ENCODE results near the gene FMNL2.
"Not testable (repeated sequence)": the region's sequence is repeated elsewhere in the genome, so short reads cannot be mapped to it uniquely, and the experiment has no call there.

The FMNL2 gene

GRCh38 chr2:152467677-152468410 is 132.9 kb downstream of the FMNL2 start:
- TF ChIP-seq SUZ12 (IDR thresholded peaks at IDR 0.05) (no peak), BHLHE40 (IDR thresholded peaks at IDR 0.05; ENCODE audit: borderline replicate concordance) (no peak), ELF4 (IDR thresholded peaks at IDR 0.05) (no peak), FOXK2 (IDR thresholded peaks at IDR 0.05) (no peak), SP1 (IDR thresholded peaks at IDR 0.05) (no peak), LEF1 (IDR thresholded peaks at IDR 0.05; ENCODE audit: borderline replicate concordance) (no peak), TARDBP (IDR thresholded peaks at IDR 0.05) (no peak), FOXM1 (IDR thresholded peaks at IDR 0.05; ENCODE audit: borderline replicate concordance) (no peak), FOXA1 (IDR thresholded peaks at IDR 0.05) (no peak), HDGF (IDR thresholded peaks at IDR 0.05; ENCODE audit: borderline replicate concordance) (no peak), ZNF384 (IDR thresholded peaks at IDR 0.05) (no peak), ARNT (IDR thresholded peaks at IDR 0.05) (no peak)
- CTCF ChIA-PET = interaction anchor here (0.7 to 1.4 kb wide), 2 partner anchors 168 to 530 kb away, joined by 3 to 6 read pairs; no protein-coding TSS in a partner anchor
- DNase-seq (ENCODE audit: extremely low spot score) = no peak
- POLR2A ChIA-PET = interaction anchor here (1.1 kb wide), 1 partner anchor 35 kb away, joined by 3 read pairs; no protein-coding TSS in a partner anchor

GRCh38 chr2:152468899-152469692 is 134.1 kb downstream of the FMNL2 start:
- CTCF ChIA-PET = interaction anchor here (0.5 to 0.7 kb wide), 2 partner anchors 87 to 532 kb away, joined by 3 read pairs; no protein-coding TSS in a partner anchor
- no peak for TF ChIP-seq HDGF (IDR thresholded peaks at IDR 0.05; ENCODE audit: borderline replicate concordance)
- no peak for TF ChIP-seq SUZ12 (IDR thresholded peaks at IDR 0.05)
- no peak for TF ChIP-seq FOXA1 (IDR thresholded peaks at IDR 0.05)
- TF ChIP-seq, protein P1, sequence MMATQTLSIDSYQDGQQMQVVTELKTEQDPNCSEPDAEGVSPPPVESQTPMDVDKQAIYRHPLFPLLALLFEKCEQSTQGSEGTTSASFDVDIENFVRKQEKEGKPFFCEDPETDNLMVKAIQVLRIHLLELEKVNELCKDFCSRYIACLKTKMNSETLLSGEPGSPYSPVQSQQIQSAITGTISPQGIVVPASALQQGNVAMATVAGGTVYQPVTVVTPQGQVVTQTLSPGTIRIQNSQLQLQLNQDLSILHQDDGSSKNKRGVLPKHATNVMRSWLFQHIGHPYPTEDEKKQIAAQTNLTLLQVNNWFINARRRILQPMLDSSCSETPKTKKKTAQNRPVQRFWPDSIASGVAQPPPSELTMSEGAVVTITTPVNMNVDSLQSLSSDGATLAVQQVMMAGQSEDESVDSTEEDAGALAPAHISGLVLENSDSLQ (IDR thresholded peaks at IDR 0.05) = no peak
- TF ChIP-seq L3MBTL2 (conservative IDR thresholded peaks at IDR 0.05) = no peak
- no peak for TF ChIP-seq FOXM1 (IDR thresholded peaks at IDR 0.05; ENCODE audit: borderline replicate concordance)
- TF ChIP-seq ZNF384 (IDR thresholded peaks at IDR 0.05) = no peak
- TF ChIP-seq LEF1 (IDR thresholded peaks at IDR 0.05; ENCODE audit: borderline replicate concordance) = no peak
- TF ChIP-seq ARNT (IDR thresholded peaks at IDR 0.05) = no peak
- TF ChIP-seq TARDBP (IDR thresholded peaks at IDR 0.05) = no peak
- TF ChIP-seq BHLHE40 (IDR thresholded peaks at IDR 0.05; ENCODE audit: borderline replicate concordance) = no peak
- POLR2A ChIA-PET = interaction anchor here (1.0 kb wide), 1 partner anchor 133 kb away, joined by 3 read pairs; no protein-coding TSS in a partner anchor
- no peak for DNase-seq (ENCODE audit: extremely low spot score)

GRCh38 chr2:152470861-152471854 is 136.2 kb downstream of the FMNL2 start:
- ChIA-PET POLR2A (no interaction called here), CTCF (no interaction called here)
- no peak for DNase-seq (ENCODE audit: extremely low spot score)
- TF ChIP-seq, protein P1 (IDR thresholded peaks at IDR 0.05) = no peak
- TF ChIP-seq SUZ12 (IDR thresholded peaks at IDR 0.05) (no peak), L3MBTL2 (conservative IDR thresholded peaks at IDR 0.05) (no peak), FOXM1 (IDR thresholded peaks at IDR 0.05; ENCODE audit: borderline replicate concordance) (no peak), BHLHE40 (IDR thresholded peaks at IDR 0.05; ENCODE audit: borderline replicate concordance) (no peak), FOXK2 (IDR thresholded peaks at IDR 0.05) (no peak), NFRKB (IDR thresholded peaks at IDR 0.05) (no peak), ELF4 (IDR thresholded peaks at IDR 0.05) (no peak), HDGF (IDR thresholded peaks at IDR 0.05; ENCODE audit: borderline replicate concordance) (no peak), LEF1 (IDR thresholded peaks at IDR 0.05; ENCODE audit: borderline replicate concordance) (no peak), ARNT (IDR thresholded peaks at IDR 0.05) (no peak), CTBP1 (IDR thresholded peaks at IDR 0.05; ENCODE audit: borderline replicate concordance) (no peak), FOXA1 (IDR thresholded peaks at IDR 0.05) (no peak), ZNF384 (IDR thresholded peaks at IDR 0.05) (no peak), TARDBP (IDR thresholded peaks at IDR 0.05) (no peak), SP1 (IDR thresholded peaks at IDR 0.05) (no peak)

- CTCF ChIA-PET = no interaction called here
Observed at GRCh38 chr2:152472481-152472887, 137.5 kb downstream of the FMNL2 start.

DNA sequence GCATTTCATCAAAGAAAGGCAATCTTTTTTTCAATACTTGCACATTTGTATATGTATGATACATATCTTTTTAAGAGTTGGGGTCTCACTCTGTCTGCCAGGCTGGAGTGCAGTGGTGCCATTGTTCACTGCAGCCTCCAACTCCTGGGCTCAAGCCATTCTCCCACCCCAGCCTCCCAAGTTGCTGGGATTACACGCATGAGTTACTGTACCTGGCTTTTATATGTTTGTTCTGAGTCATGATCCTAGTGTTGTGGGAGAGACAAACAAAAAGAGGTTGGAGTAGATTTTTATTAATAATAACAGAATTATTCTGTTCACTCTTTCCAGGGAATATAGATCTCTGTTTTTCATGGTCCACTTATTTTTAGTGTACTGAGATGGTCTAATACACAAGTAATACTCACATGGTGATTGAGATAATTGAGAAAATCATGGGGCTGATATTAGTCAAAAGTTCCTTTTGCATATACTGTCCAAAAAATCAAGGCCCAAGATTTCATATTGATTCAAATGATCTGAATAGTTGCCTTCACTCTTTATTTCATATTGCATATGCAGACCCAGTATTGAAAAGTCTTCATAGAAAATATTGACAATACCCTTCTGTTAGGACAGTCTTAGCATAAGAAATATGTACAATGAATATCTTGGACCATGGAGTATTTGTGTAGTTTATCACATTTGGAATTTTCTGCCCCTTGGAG is 138.3 kb downstream of the FMNL2 start:
- CTCF ChIA-PET = no interaction called here
- POLR2A ChIA-PET = no interaction called here
- no peak for DNase-seq (ENCODE audit: extremely low spot score)
- TF ChIP-seq CTBP1 (IDR thresholded peaks at IDR 0.05; ENCODE audit: borderline replicate concordance) = no peak
- TF ChIP-seq SUZ12 (IDR thresholded peaks at IDR 0.05) = no peak
- no peak for TF ChIP-seq BHLHE40 (IDR thresholded peaks at IDR 0.05; ENCODE audit: borderline replicate concordance)
- TF ChIP-seq TARDBP (IDR thresholded peaks at IDR 0.05) = no peak
- no peak for TF ChIP-seq FOXK2 (IDR thresholded peaks at IDR 0.05)
- no peak for TF ChIP-seq SP1 (IDR thresholded peaks at IDR 0.05)
- TF ChIP-seq ARNT (IDR thresholded peaks at IDR 0.05) = no peak
- TF ChIP-seq HDGF (IDR thresholded peaks at IDR 0.05; ENCODE audit: borderline replicate concordance) = no peak
- TF ChIP-seq FOXA1 (IDR thresholded peaks at IDR 0.05) = no peak
- TF ChIP-seq, protein P1 (IDR thresholded peaks at IDR 0.05) = no peak

More at GRCh38 chr2:152472481-152472887, 137.5 kb downstream of the FMNL2 start:
- no peak for DNase-seq (ENCODE audit: extremely low spot score)
- POLR2A ChIA-PET = no interaction called here
- TF ChIP-seq FOXM1 (IDR thresholded peaks at IDR 0.05; ENCODE audit: borderline replicate concordance) = no peak

DNA sequence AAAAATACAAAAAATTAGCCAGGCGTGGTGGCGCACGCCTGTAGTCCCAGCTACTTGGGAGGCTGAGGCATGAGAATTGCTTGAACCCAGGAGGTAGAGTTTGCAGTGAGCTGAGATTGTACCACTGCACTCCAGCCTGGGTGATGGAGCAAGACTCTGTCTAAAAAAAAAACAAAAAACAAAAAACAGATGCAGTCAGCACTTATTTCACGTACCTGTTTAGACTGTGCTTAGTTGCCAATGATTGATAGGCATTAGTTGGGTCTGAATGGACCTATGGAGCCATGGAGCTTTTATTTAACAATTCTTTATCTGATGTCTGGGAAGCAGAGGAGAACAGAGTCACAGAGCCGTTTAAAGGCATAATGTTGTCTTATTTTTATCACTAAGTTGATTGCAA is 139.5 kb downstream of the FMNL2 start:
- CTCF ChIA-PET; DNase-seq (ENCODE audit: extremely low spot score); POLR2A ChIA-PET: not testable (repeated sequence)

All from HEK293T (cell line).